ENCODE data around the gene SLC16A8. TPM values are rescaled to one million over a fixed set of nuclear protein-coding genes. Genes with fewer than 3 reads are reported as not detected.
"Not testable (repeated sequence)": the region's sequence is repeated elsewhere in the genome, so short reads cannot be mapped to it uniquely, and the experiment has no call there.

Gene SLC16A8
- total RNA-seq, 1 experiment from 2014 or later, result not detected

- intact Hi-C loops (cut with micrococcal nuclease), result no loop called here
- Mint-ChIP-seq H3K36me3 (ENCODE audit: insufficient read depth, unreplicated experiment) (peaks cover 4% of the 10 kb centered on the region), H3K9me3 (ENCODE audit: unreplicated experiment) (no peaks in the 10 kb centered on the region), H3K27me3 (ENCODE audit: insufficient read depth, unreplicated experiment) (no peaks in the 10 kb centered on the region), H3K4me3 (ENCODE audit: unreplicated experiment) (no peak overlapping the region), H3K27ac (ENCODE audit: low read depth, unreplicated experiment) (no peak overlapping the region), H3K4me1 (ENCODE audit: insufficient read depth, unreplicated experiment) (no peaks in the 10 kb centered on the region)
- TF ChIP-seq CTCF (IDR thresholded peaks at IDR 0.05; ENCODE audit: unreplicated experiment), result no peak
- ChIA-PET CTCF (interaction anchor here (0.6 kb wide), 1 partner anchor 64 kb away, joined by 3 read pairs; no protein-coding TSS in a partner anchor), POLR2A (no interaction called here)
- no peak for DNase-seq (ENCODE audit: unreplicated experiment)
- no TSS peak for BruUV-seq (replicated peaks)
Observed at GRCh38 chr22:38080850-38081635, 2.9 kb downstream of the SLC16A8 start.

GRCh38 chr22:38080474-38080849, 3.5 kb downstream of the SLC16A8 start:
- intact Hi-C loops (cut with micrococcal nuclease), result no loop called here
- H3K27ac Mint-ChIP-seq (ENCODE audit: low read depth, unreplicated experiment), result no peak overlapping the region
- no peak overlapping the region for H3K4me3 Mint-ChIP-seq (ENCODE audit: unreplicated experiment)
- ChIA-PET CTCF (no interaction called here), POLR2A (no interaction called here)
- H3K36me3 Mint-ChIP-seq (ENCODE audit: insufficient read depth, unreplicated experiment), result peaks cover 9% of the 10 kb centered on the region
- no peak for DNase-seq (ENCODE audit: unreplicated experiment)
- H3K27me3 Mint-ChIP-seq (ENCODE audit: insufficient read depth, unreplicated experiment), result no peaks in the 10 kb centered on the region
- H3K4me1 Mint-ChIP-seq (ENCODE audit: insufficient read depth, unreplicated experiment), result no peaks in the 10 kb centered on the region
- no TSS peak for BruUV-seq (replicated peaks)
- TF ChIP-seq CTCF (IDR thresholded peaks at IDR 0.05; ENCODE audit: unreplicated experiment), result no peak
- H3K9me3 Mint-ChIP-seq (ENCODE audit: unreplicated experiment), result no peaks in the 10 kb centered on the region

- POLR2A ChIA-PET, result no interaction called here
- no peak overlapping the region for H3K27ac Mint-ChIP-seq (ENCODE audit: low read depth, unreplicated experiment)
- CTCF ChIA-PET, result interaction anchor here (0.7 kb wide), 1 partner anchor 159 kb away, joined by 4 read pairs; no protein-coding TSS in a partner anchor
- no TSS peak for BruUV-seq (replicated peaks)
- H3K9me3 Mint-ChIP-seq (ENCODE audit: unreplicated experiment), result no peaks in the 10 kb centered on the region
- no peaks in the 10 kb centered on the region for H3K4me1 Mint-ChIP-seq (ENCODE audit: insufficient read depth, unreplicated experiment)
- DNase-seq (ENCODE audit: unreplicated experiment), result no peak
- peaks cover 10% of the 10 kb centered on the region for H3K36me3 Mint-ChIP-seq (ENCODE audit: insufficient read depth, unreplicated experiment)
- no peak for TF ChIP-seq CTCF (IDR thresholded peaks at IDR 0.05; ENCODE audit: unreplicated experiment)
- no peak overlapping the region for H3K4me3 Mint-ChIP-seq (ENCODE audit: unreplicated experiment)
- intact Hi-C loops (cut with micrococcal nuclease), result no loop called here
- H3K27me3 Mint-ChIP-seq (ENCODE audit: insufficient read depth, unreplicated experiment), result no peaks in the 10 kb centered on the region
Observed at GRCh38 chr22:38079804-38080203, 4.2 kb downstream of the SLC16A8 start.

- H3K27me3 Mint-ChIP-seq (ENCODE audit: insufficient read depth, unreplicated experiment); POLR2A ChIA-PET; BruUV-seq (replicated peaks): not testable (repeated sequence)
Observed at GRCh38 chr22:38079208-38079607, 4.8 kb downstream of the SLC16A8 start.

More at GRCh38 chr22:38079208-38079607, 4.8 kb downstream of the SLC16A8 start:
- intact Hi-C loops (cut with micrococcal nuclease); H3K9me3 Mint-ChIP-seq (ENCODE audit: unreplicated experiment); H3K4me1 Mint-ChIP-seq (ENCODE audit: insufficient read depth, unreplicated experiment); DNase-seq (ENCODE audit: unreplicated experiment); H3K4me3 Mint-ChIP-seq (ENCODE audit: unreplicated experiment); H3K27ac Mint-ChIP-seq (ENCODE audit: low read depth, unreplicated experiment): not testable (repeated sequence)
- H3K36me3 Mint-ChIP-seq (ENCODE audit: insufficient read depth, unreplicated experiment), result peaks cover 10% of the 10 kb centered on the region
- CTCF ChIA-PET, result interaction anchor here (0.7 kb wide), 1 partner anchor 159 kb away, joined by 4 read pairs; no protein-coding TSS in a partner anchor

Data from MCF 10A (cell line).